GM12891 (cell line): ENCODE measurements around the gene KIF20B.

ENCODE experiments used
- DNase-seq: peaks from one replicate; pipeline ENCODE4 v3.0.0; 2011; ENCODE audit warnings: low spot score; ENCODE audit not compliant: insufficient read length
- FAIRE-seq: peaks from 2 replicates; lab custom pipeline; 2011; peaks lifted over from hg19 to GRCh38; lab: Jason Lieb, UNC
- PAX5 ChIP-seq: IDR thresholded peaks from 2 replicates; pipeline ENCODE4 v1.6.1; 2011; ENCODE audit warnings: low read length, moderate library complexity, mild to moderate bottlenecking; ENCODE audit not compliant: insufficient read depth, severe bottlenecking
- POLR2A ChIP-seq: IDR thresholded peaks from 2 replicates; pipeline ENCODE4 v1.6.1; 2011; ENCODE audit warnings: low read depth, low read length, control low read depth
- POLR2AphosphoS5 ChIP-seq: IDR thresholded peaks from 2 replicates; pipeline ENCODE4 v1.6.1; 2011; ENCODE audit warnings: low read depth, low read length, control low read depth
- POU2F2 ChIP-seq: IDR thresholded peaks from 2 replicates; pipeline ENCODE4 v1.6.1; 2011; ENCODE audit warnings: low read depth, mild to moderate bottlenecking, control low read depth, low read length, moderate library complexity
- SPI1 ChIP-seq: IDR thresholded peaks from 2 replicates; pipeline ENCODE4 v1.6.1; 2011; ENCODE audit warnings: low read depth, low read length, control low read depth
- TAF1 ChIP-seq: IDR thresholded peaks from 2 replicates; pipeline ENCODE4 v1.6.1; 2011; ENCODE audit warnings: low read depth, low read length, control low read depth

The KIF20B gene

DNA sequence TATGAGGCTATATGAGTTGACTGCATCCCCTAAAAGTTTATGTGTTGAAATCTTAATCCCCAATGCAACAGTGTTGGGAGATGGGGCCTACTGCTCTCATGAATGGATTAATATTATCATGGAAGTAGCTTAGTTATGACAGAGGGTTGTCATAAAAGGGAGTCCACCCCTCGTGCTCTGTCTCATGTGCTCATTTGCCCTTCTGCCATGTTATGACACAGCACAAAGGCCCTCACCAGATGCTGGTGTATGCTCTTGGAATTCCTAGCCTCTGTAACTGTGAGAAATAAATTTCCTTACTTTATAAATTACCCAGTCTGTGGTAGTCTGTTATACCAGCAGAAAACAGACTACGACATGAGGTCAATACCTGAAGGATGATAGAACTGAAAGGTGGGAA is 38.8 kb upstream of the KIF20B start:
- DNase-seq (no peak), FAIRE-seq (no peak)
- TF ChIP-seq SPI1 (no peak), PAX5 (no peak), TAF1 (no peak), POU2F2 (no peak), POLR2A (no peak), POLR2AphosphoS5 (no peak)

- no peak for DNase-seq
- no peak for TF ChIP-seq SPI1
- no peak for TF ChIP-seq TAF1
- TF ChIP-seq POU2F2: no peak
- TF ChIP-seq POLR2A: no peak
- TF ChIP-seq PAX5: no peak
- TF ChIP-seq POLR2AphosphoS5: no peak
- no peak for FAIRE-seq
Measured at GRCh38 chr10:89663144-89663543, 38.2 kb upstream of the KIF20B start.

GRCh38 chr10:89664203-89664602 is 37.2 kb upstream of the KIF20B start:
- no peak for DNase-seq
- no peak for FAIRE-seq
- TF ChIP-seq POLR2A (no peak), POLR2AphosphoS5 (no peak), TAF1 (no peak), PAX5 (no peak), SPI1 (no peak), POU2F2 (no peak)

- no peak for DNase-seq
- FAIRE-seq: peak; percentile 9
- TF ChIP-seq POU2F2: no peak
- no peak for TF ChIP-seq POLR2A
- no peak for TF ChIP-seq PAX5
- TF ChIP-seq POLR2AphosphoS5: no peak
- no peak for TF ChIP-seq TAF1
- no peak for TF ChIP-seq SPI1
Measured at GRCh38 chr10:89665302-89665701, 36.1 kb upstream of the KIF20B start.

DNA sequence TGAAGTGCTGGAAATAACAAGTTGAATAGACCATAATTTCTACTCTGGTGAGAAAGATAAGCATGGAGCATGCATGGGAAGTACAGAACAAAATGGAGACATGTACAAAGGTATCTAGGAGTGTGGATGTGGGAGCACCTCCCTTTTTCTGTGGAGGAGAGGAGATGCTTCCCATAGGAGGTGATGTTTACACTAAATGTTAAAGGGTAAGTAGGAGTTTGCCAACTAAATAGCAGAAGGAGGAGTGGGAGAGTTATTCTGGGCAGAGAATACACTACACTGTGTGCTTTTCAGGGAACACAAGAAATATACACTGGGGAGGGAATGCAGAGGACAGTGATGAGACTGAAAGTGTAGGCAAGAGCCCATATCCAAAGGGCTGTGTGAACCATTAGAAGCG is 35.3 kb upstream of the KIF20B start:
- DNase-seq (no peak), FAIRE-seq (peak; percentile 60)
- no peak for TF ChIP-seq TAF1
- no peak for TF ChIP-seq PAX5
- no peak for TF ChIP-seq POLR2AphosphoS5
- TF ChIP-seq POLR2A: no peak
- TF ChIP-seq POU2F2: no peak
- TF ChIP-seq SPI1: no peak

- TF ChIP-seq PAX5 (no peak), POLR2A (no peak), TAF1 (no peak), POLR2AphosphoS5 (no peak), POU2F2 (no peak), SPI1 (no peak)
- FAIRE-seq (no peak), DNase-seq (no peak)
Measured at GRCh38 chr10:89668386-89669071, 32.9 kb upstream of the KIF20B start.

DNA sequence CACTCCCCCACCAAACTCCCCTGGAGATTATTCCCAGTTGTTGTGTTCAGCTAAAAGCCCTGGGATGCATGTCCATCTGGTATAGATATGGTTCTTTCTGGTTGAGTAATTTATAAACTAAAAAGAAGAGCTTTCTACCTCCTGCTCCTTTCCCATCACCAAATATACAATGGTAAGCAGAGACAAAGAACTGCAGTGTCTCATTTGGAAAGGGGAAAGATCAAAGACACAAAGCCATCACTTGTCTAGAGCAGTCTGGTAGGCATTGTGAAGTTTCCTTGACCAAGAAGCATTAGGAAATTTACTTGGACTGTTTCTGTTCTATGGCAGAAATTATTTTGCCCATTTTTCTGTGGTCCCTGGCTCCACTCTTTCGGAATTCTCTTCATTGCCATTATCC is 31.4 kb upstream of the KIF20B start:
- DNase-seq (no peak), FAIRE-seq (no peak)
- TF ChIP-seq POLR2AphosphoS5 (no peak), POLR2A (no peak), POU2F2 (no peak), PAX5 (no peak), SPI1 (no peak), TAF1 (no peak)

DNA sequence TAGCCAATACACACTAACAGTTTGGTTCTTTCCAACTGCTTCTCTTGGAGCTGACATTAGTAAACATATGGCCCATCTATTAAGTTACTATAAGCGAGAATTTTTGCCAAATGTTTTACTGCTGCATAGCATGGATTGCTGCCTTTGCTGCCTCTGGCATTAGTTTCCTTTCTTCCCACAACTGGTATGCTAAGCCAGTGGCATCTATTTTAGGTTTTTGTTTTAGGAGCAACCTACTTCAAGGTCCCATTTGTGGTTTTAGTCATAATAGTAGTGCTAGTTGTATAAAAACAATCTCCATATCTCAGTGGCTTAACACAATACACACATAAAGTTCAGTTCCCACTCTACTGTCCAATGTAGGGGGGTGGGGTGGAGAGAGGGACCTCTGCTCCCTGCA is 30.5 kb upstream of the KIF20B start:
- no peak for TF ChIP-seq SPI1
- no peak for TF ChIP-seq TAF1
- no peak for TF ChIP-seq POLR2AphosphoS5
- no peak for TF ChIP-seq POU2F2
- no peak for TF ChIP-seq PAX5
- no peak for TF ChIP-seq POLR2A
- no peak for FAIRE-seq
- DNase-seq: no peak

DNA sequence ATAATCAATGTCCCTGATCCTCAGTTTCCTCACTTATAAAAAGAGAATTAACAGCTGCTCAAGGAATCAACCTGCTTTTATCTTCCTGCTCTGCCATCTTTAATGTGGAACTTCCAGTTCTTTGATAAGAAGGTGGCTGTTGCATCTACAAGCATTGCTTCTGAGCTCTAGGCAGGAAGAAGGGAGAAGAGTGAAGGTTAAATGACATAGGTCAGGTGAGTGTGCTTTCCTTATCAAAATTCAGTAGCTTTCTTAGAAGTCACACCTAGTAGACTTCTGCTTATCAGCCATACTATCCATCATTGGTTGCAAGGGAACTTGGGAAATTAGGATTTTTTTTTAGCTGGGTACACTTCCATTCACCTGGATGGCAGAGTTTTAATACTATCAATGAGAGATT is 24.0 kb upstream of the KIF20B start:
- FAIRE-seq: no peak
- TF ChIP-seq SPI1: no peak
- no peak for DNase-seq

DNA sequence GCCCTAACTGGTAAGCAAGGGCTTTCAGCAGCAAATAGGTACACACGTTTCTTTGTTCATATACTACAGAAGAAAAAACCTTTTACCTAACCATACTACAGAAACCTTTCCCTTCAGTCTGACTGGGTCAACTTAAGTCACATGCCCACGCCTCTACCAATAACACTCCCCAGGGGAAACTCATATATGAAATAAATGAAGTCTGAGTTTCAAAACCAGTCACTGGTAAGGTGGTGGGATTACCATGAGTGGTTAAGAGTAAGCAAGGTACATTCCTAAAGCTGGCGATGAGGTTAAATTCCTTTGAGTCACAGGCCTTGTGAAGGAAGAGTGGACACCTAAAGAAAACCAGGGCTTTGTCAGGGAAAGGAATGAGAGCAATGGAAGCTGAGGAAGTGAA is 21.4 kb upstream of the KIF20B start:
- TF ChIP-seq POLR2AphosphoS5 (no peak), POLR2A (no peak), POU2F2 (no peak), SPI1 (no peak), PAX5 (no peak), TAF1 (no peak)
- no peak for DNase-seq
- no peak for FAIRE-seq

GRCh38 chr10:89683883-89684282 is 17.5 kb upstream of the KIF20B start:
- DNase-seq: no peak
- FAIRE-seq: no peak
- TF ChIP-seq PAX5: no peak
- TF ChIP-seq POLR2A: no peak
- TF ChIP-seq POLR2AphosphoS5: no peak
- no peak for TF ChIP-seq SPI1
- TF ChIP-seq POU2F2: no peak
- TF ChIP-seq TAF1: no peak
